HCEC 1CT (cell line): ENCODE measurements around the gene HOXA6.
A peak's percentile ranks its signal among the peaks of the same experiment; 100 is the strongest.

ENCODE experiments used
- DNase-seq: peaks from one replicate; pipeline ENCODE4 v3.0.0-alpha.2; 2017

HOXA6 gene

DNA sequence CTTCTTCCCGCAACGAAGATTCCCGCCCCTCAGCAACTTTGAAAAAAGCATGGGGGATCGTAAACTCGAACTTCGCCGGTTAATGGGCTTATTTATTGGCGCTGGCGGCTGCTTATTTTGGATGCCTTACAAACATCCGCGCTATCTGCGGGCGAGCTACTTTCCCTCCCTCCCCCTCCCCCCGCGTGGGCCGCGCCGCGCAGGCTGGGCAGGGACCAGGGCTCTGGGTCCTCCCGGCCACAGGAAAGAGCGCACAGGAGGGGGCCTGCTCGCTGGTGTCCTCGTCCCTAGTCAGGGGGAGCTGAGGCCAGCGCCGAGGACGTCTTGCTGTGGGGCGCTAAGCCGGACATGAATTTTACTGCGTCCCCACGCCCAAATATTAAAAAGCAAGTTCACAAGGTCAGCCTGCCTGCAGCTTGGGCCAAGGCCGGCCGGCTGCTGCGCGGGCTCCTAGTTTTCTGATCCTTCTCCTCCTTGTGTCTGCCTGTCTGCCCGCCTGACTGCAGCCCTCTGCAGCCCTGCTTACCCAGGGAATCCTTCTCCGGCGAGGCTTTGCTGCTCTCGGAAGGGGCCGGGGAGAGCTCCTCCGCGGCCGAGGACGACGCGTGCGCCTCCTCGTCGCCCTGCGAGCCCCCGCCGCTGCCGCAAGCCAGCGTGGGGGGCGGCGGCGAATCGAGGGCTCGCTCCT is 25.4 kb upstream of the HOXA6 start:
- DNase-seq: peak; percentile 58

DNA sequence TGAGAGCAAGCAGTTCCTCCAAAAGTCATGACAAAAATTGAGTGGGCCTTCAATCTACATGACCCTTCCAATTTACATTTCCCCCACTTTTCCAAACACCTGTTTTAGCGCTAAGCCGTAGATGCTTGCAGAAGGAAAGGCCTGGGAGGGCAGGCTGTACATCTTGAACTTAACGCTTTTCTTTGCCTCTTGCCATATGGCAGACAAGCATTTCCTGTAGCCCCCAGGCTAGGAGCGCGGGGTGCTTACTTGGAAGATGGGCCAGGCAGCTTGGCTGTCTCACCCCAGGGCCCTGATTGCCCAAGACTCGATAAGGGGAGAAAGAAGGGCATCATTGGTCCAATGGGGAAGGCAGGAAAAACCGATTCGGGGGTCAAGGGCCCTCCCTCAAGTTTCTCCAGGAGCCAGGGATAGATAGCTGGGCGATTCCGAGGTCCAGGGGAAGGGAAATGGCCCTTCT is 24.8 kb upstream of the HOXA6 start:
- DNase-seq: peak; percentile 62

- peak; percentile 59 for DNase-seq
These were observed 24.2 kb upstream of the HOXA6 start for GRCh38 chr7:27171637-27172314.

- DNase-seq: peak; percentile 36
These were observed 23.7 kb upstream of the HOXA6 start for GRCh38 chr7:27171325-27171636.

GRCh38 chr7:27170426-27171324 is 23.1 kb upstream of the HOXA6 start:
- peak; percentile 5 for DNase-seq

GRCh38 chr7:27169658-27170425 is 22.3 kb upstream of the HOXA6 start:
- DNase-seq: peak; percentile 58

DNA sequence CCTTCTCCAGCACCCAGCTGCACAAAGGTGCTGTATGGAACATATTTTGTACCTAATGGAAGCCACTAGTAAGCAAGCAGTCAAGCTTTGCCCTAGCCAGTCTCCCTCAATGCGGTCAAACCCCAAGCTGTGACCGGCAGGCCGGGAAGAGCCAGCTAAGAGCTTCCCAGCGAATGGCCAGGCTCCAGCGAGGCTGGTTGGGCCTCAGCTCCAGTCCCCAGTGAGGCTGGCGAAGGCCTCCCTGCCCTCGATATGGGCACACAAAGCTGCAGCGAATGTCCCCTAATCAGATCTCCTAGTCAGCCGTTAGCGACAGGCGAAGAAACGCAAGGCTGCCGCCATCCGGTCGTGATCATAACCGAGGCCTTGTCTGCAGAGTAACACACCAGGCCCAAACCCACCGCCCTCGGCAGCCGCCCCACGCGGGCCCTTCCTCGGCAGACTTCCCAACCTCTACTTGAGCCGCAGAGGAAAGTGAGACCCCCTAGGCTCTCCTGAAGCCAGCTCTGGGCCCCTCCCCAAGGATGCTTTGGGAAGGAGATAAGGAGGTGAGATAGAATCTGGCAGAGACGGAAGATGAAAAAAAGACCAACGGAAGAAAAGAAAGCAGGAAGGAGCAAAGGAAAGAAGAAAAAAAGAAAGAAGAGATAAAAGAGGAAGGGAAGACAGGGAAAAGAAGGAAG is 20.8 kb upstream of the HOXA6 start:
- peak; percentile 74 for DNase-seq

- peak; percentile 84 for DNase-seq
These were observed 20.3 kb upstream of the HOXA6 start for GRCh38 chr7:27167916-27168264.

DNA sequence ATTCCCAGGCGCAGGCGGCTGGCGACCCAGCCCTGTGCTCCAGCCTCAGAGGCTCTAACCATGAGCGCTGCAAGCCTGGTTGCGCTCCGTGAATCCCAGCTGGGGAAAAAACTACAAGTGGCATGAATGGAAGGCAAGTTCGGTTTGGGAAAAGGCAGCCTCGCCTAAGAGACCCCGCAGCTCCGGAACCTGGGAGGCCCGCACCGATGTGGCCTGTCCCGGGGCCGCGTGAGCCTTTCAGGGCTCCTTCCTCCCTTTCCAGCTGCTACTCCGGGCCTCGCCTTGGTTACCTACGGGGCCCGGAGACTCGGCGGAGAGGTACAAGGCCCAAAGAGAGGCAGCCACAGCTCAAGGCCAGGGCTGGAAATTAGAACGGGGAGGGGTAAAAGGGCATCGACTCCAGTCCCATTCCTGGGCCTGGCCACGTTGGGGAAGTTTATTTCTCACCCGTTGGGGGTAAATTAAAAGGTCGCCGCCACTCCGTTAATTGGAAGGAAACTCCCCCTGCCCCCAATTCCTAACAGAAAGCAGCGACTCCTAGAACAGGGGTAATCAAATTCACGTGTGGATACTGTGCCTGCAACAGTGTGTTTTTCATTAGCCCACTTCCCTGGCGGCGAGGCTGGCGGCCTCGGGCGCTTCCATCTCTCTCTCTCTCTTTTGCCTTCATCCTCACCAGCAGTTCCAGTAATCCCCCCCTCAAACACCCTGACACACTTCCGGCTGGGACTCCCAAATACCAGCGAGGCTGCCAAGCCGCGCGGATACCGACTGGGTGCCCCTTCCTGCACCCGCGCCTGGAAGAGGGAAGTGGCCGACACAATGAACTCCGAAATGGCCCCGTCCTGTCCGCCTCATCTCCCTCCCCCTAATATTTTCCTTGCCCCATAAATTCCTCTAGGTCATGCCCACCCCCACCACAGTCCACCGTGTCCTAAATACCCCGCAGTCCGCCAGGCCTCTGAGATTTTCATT is 19.2 kb upstream of the HOXA6 start:
- peak; percentile 75 for DNase-seq

DNA sequence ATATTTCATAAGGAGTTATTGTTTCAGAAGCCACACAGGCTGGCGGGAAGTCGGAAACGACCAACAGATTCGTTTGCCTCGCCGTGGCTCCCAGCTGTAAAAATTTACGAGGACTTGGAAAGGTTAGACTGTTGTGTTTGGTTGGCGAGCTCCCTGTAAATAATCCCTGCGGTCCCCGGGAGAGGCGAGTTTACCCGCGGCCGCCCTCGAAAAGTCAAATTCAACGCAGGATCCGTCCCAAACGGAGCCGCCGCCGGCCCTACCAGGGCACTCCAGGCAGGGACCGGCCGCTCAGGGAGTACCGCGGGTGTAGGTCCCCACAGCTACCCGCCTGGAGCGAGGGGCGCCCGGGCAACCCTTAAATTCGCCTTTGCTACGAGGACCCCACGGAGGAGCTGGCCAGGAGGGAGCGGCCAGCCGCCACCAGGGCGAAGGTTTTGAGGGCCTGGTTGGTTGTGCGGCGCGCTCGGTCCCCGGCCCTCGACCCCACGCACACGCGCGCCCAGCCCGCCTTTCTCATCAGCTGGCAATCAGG is 18.5 kb upstream of the HOXA6 start:
- peak; percentile 52 for DNase-seq

DNA sequence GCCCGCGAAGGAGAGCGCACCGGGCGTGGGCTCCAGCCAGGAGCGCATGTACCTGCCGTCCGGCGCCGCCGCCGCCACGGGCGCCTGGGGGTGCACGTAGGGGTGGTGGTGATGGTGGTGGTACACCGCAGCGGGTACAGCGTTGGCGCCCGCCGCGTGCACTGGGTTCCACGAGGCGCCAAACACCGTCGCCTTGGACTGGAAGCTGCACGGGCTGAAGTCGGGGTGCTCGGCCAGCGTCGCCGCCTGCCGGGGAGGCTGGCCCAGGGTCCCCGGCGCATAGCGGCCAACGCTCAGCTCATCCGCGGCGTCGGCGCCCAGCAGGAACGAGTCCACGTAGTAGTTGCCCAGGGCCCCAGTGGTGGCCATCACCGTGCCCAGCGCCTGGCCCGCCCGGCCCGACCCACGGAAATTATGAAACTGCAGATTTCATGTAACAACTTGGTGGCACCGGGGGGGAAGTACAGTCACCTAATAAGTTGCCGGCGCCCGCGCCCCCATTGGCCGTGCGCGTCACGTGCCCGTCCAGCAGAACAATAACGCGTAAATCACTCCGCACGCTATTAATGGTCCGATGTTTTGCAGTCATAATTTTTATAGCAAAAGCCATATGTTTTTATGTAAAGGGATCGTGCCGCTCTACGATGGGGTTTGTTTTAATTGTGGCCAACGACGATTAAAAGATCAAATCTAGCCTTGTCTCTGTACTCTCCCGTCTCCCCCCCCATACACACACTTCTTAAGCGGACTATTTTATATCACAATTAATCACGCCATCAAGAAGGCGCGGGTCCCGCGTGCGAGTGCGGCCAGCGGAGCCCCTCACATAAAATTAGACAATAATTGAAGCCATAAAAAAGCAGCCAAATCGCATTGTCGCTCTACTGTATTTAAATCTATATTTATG is 17.8 kb upstream of the HOXA6 start, which contains the start of gene HOXA9:
HOXA9 (minus strand) TSS at position 449 of the 907 bp plus-strand sequence; CDS start at position 369, 80 bp downstream.
- peak; percentile 95 for DNase-seq

GRCh38 chr7:27164367-27165088 is 17.0 kb upstream of the HOXA6 start:
- DNase-seq: peak; percentile 51

DNA sequence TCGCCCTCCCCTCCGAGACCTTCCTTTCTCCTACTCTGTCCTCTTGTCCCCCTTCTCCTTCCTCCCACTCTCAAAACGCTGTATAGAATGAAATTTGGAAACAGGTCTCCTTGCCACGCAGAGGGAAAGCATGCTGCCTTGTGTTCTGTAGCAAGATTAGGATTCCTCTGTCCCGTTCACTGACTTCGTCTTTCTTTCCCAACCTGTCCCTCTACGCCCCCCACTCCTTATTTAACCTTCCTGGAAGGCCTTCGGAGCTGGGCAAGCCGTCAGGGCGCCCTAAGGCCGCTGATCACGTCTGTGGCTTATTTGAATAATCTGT is 16.4 kb upstream of the HOXA6 start:
- peak; percentile 17 for DNase-seq

- peak; percentile 38 for DNase-seq
These were observed 15.9 kb upstream of the HOXA6 start for GRCh38 chr7:27163288-27164044.

DNA sequence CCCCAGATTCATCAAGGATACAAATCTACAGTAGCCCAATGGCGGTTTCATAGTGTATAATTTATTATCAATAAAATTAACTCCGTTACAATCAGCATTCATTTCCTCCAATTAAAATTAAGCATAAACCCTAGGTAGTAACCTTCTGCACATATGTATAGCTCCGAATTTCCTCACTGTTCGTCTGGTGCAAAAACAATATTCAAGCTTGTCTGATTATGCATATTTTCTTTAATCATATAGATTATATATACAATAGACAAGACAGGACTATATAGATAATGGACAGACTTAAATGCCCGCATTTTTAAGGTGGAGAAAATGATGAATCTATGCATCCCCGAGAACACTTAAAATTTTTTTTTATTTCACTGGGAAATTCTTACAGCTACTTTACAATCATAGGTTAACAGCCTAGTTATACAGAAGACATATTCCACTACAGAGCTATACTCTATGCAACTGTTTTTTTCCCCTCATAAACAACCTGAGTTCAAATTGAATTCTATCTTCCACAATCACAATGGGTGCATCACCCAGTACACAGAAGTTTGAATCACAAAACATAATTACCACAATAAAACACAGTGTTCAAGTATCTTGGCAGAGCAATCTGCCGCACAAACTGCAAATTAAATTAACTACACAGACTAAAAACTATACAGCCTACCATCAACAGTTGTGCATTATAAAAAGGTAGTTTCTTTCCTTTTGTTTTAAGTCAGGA is 15.2 kb upstream of the HOXA6 start:
- DNase-seq: peak; percentile 23

DNA sequence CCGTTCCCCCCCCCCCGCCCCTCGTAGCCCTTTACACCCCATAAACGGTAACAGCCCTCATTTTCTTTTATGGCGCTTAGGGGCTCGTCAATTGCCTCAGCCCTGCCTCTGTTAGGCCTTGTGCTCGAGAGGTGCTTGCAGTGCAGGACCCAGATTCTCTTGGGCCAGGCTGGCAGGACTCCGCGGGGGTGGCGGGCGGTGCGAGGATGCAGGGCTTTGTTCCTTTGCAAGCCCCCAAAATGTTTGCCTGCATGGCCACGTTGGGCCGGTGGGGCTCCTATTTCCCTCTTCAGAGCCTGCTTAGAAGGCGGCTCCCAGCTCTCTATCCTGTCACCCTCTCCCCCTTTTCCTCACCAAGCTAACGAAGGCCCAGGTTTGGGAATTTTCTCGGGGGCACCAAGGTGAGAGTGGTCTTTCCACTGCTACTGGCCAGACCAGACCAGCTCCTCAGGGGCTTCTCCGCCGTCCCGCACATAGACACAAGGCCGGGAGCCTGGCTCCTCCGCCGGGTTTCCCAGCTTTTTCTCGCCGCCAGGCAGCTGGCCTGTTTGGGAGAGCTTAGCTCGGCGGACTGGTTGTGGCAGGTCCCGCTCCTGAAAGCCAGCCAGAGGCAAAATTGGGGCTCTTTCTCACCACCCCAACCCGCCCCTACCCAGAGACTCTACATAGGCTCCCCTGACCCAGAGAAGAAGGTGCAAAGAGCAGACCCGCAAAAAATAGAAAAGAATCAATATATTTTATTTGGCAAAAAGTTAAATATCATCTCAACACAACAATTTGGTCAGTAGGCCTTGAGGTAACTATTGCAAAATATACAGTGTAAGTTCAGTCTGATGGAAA is 14.4 kb upstream of the HOXA6 start:
- DNase-seq: peak; percentile 49
